GM12878 (cell line): ENCODE data around the gene GET3. TPM values are rescaled to one million over a fixed set of nuclear protein-coding genes. Genes with fewer than 3 reads are reported as not detected.

Experiments used
- ATF2 ChIP-seq: IDR thresholded peaks from 2 replicates; pipeline ENCODE4 v1.6.1; 2012; ENCODE audit warnings: low read length, inconsistent platforms
- BMI1 ChIP-seq: fragments of 450-650 bp; IDR thresholded peaks from 2 replicates; pipeline ENCODE4 v1.6.1; 2016; ENCODE audit warnings: mild to moderate bottlenecking, moderate library complexity, borderline replicate concordance
- CEBPB ChIP-seq, 2 experiments: fragments of 150-350 bp in 1 of 2; IDR thresholded peaks; 2 replicates each; pipeline ENCODE4 v1.6.1; 2012 to 2014; ENCODE audit warnings: low read depth in 2 of 2, low read length in 2 of 2, borderline replicate concordance in 1 of 2, inconsistent platforms in 1 of 2
- FOXM1 ChIP-seq: IDR thresholded peaks from 2 replicates; pipeline ENCODE4 v1.6.1; 2012; ENCODE audit warnings: low read depth, mild to moderate bottlenecking, inconsistent platforms, low read length, moderate library complexity
- IRF5 ChIP-seq: fragments of 450-650 bp; IDR thresholded peaks from 2 replicates; pipeline ENCODE4 v1.6.1; 2017; ENCODE audit warnings: borderline replicate concordance
- JUNB ChIP-seq: IDR thresholded peaks from 2 replicates; pipeline ENCODE4 v1.6.1; 2016; ENCODE audit warnings: antibody characterized with exemption, mild to moderate bottlenecking
- KAT2A ChIP-seq: conservative IDR thresholded peaks from 2 replicates; pipeline ENCODE4 v1.6.1; 2011; ENCODE audit warnings: low read depth, low read length; ENCODE audit not compliant: control insufficient read depth
- MEF2B ChIP-seq: fragments of 450-650 bp; IDR thresholded peaks from 2 replicates; pipeline ENCODE4 v1.6.1; 2018; ENCODE audit warnings: mild to moderate bottlenecking, moderate library complexity; ENCODE audit not compliant: partially characterized antibody, poor library complexity, severe bottlenecking
- MTA3 ChIP-seq: IDR thresholded peaks from 2 replicates; pipeline ENCODE4 v1.6.1; 2012; ENCODE audit warnings: low read length, inconsistent platforms, borderline replicate concordance
- RAD51 ChIP-seq: fragments of 450-650 bp; IDR thresholded peaks from 2 replicates; pipeline ENCODE4 v1.6.1; 2016; ENCODE audit warnings: moderate library complexity, mild to moderate bottlenecking, inconsistent platforms
- RFX5 ChIP-seq: IDR thresholded peaks from 2 replicates; pipeline ENCODE4 v1.6.1; 2011; ENCODE audit warnings: low read depth, low read length, improper control_type of control experiment
- SMARCA5 ChIP-seq: fragments of 450-650 bp; IDR thresholded peaks from 2 replicates; pipeline ENCODE4 v1.6.1; 2017; ENCODE audit warnings: mild to moderate bottlenecking
- YY1 ChIP-seq: IDR thresholded peaks from 2 replicates; pipeline ENCODE4 v1.6.1; 2011; ENCODE audit warnings: low read depth, mild to moderate bottlenecking, low read length
- polyA plus RNA-seq, 11 experiments: library from polyadenylated mRNA; depleted of rRNA in 4 of 11; unstranded in 6 of 11; stranded (reverse) in 5 of 11; fragments of >200 nt; fragmentation: Nextera tagmentation in 4 of 11; fragmentation: Illumina TruSeq in 1 of 11; extraction: Ambion mirVana in 4 of 11; extraction: Trizol in 1 of 11; gene quantifications; 1 replicate in 1 of 11; 2 replicates in 10 of 11; pipeline versions ENCODE4 v1.2.1 to v1.2.3, GENCODE V29; 2011 to 2016; ENCODE audit warnings: inconsistent platforms in 2 of 11, missing spikeins in 2 of 11, low read depth in 1 of 11
- total RNA-seq, 4 experiments: library from RNA; depleted of rRNA in 3 of 4; stranded (reverse); fragments of >200 nt in 3 of 4; fragmentation: Illumina TruSeq in 1 of 4; extraction: Trizol in 1 of 4; gene quantifications; 2 replicates each; pipeline versions ENCODE4 v1.2.1 to v1.2.3, GENCODE V29; 2013 to 2021

The GET3 gene
- total and polyA plus RNA-seq, 10 of the 15 experiments (the other 5 are each of a cell fraction or from before 2014, with no cell fraction given), result 14.5 to 144 (median 97.2) TPM

GRCh38 chr19:12793290-12794195 is 56.2 kb downstream of the GET3 start (continued):
- peak; percentile 60; the same call in 1 of the 2 replicates for TF ChIP-seq SMARCA5
- peak; percentile 93 for TF ChIP-seq RFX5
- peak; percentile 38 for TF ChIP-seq MEF2B
- peak; percentile 56; the same call in 1 of the 2 replicates for TF ChIP-seq BMI1
- no peak for TF ChIP-seq FOXM1
- no peak for TF ChIP-seq ATF2
- no peak for TF ChIP-seq MTA3
- no peak for TF ChIP-seq RAD51
- TF ChIP-seq JUNB, result no peak
- no peak for TF ChIP-seq KAT2A
- 0 out of 2 replicates have a peak, but pooled peaks have one; percentile 25 for TF ChIP-seq YY1
- no peak for TF ChIP-seq CEBPB (IDR thresholded peaks at IDR 0.05; ENCODE audit: borderline replicate concordance in 1 of 2, low read depth in 2 of 2, low read length in 2 of 2)
- no peak for TF ChIP-seq IRF5
